CD4-positive, CD25-positive, alpha-beta regulatory T cell (primary cell): ENCODE results near the gene CLCN1. TPM values are rescaled to one million over a fixed set of nuclear protein-coding genes. Genes with fewer than 3 reads are reported as not detected.
A peak's percentile ranks its signal among the peaks of the same experiment; 100 is the strongest.

Experiments
- ATAC-seq, 2 donors: fragments of 150-1000 bp; cut with Tn5 transposase; one replicate each; pipeline ENCODE4 v1.10.0; 2021; ENCODE audit warnings: low read depth in 2 of 2, moderate number of reproducible peaks in 2 of 2, moderate library complexity in 1 of 2
- DNase-seq, 3 donors: peaks; one replicate each; pipeline versions ENCODE4 v3.0.0 to v3.0.0-alpha.2; 2012 to 2022; ENCODE audit warnings: mixed read lengths in 1 of 3
- H3K27ac ChIP-seq: one replicate; pipeline ENCODE4 v1.7.0; 2013; ENCODE audit warnings: mild to moderate bottlenecking, low read length; ENCODE audit not compliant: insufficient read depth, poor library complexity, severe bottlenecking
- H3K27me3 ChIP-seq: one replicate; pipeline ENCODE4 v1.7.0; 2013; ENCODE audit warnings: low read length; ENCODE audit not compliant: control insufficient read depth, insufficient read depth
- H3K36me3 ChIP-seq: one replicate; pipeline ENCODE4 v1.7.0; 2013; ENCODE audit warnings: mild to moderate bottlenecking, low read length, moderate library complexity; ENCODE audit not compliant: control insufficient read depth, insufficient read depth
- H3K4me1 ChIP-seq: 2 replicates; pipeline ENCODE4 v1.7.0; 2013; ENCODE audit warnings: mild to moderate bottlenecking, low read length; ENCODE audit not compliant: insufficient read depth, control insufficient read depth, poor library complexity, severe bottlenecking
- H3K4me3 ChIP-seq: one replicate; pipeline ENCODE4 v1.7.0; 2013; ENCODE audit warnings: low read depth, mild to moderate bottlenecking, low read length, moderate library complexity
- H3K9me3 ChIP-seq, 2 experiments: 1 replicate in 1 of 2; 2 replicates in 1 of 2; pipeline ENCODE4 v1.7.0; 2013; ENCODE audit warnings: low read length in 2 of 2, mild to moderate bottlenecking in 1 of 2, moderate library complexity in 1 of 2; ENCODE audit not compliant: control insufficient read depth in 2 of 2
- H3K27ac Mint-ChIP-seq, 3 donors: one replicate each; pipeline ENCODE4 v1.8.0; 2020 to 2022; ENCODE audit warnings: mild to moderate bottlenecking in 3 of 3, mixed read lengths in 3 of 3, moderate library complexity in 2 of 3
- H3K27me3 Mint-ChIP-seq: one replicate; pipeline ENCODE4 v1.8.0; 2022; ENCODE audit warnings: mild to moderate bottlenecking, mixed read lengths
- H3K36me3 Mint-ChIP-seq: one replicate; pipeline ENCODE4 v1.8.0; 2020; ENCODE audit warnings: mixed read lengths
- H3K4me1 Mint-ChIP-seq, 4 donors: one replicate each; pipeline ENCODE4 v1.8.0; 2020 to 2022; ENCODE audit warnings: mixed read lengths in 4 of 4, mild to moderate bottlenecking in 1 of 4
- H3K4me3 Mint-ChIP-seq, 4 donors: one replicate each; pipeline ENCODE4 v1.8.0; 2020 to 2022; ENCODE audit warnings: mild to moderate bottlenecking in 4 of 4, mixed read lengths in 4 of 4, moderate library complexity in 3 of 4
- H3K9me3 Mint-ChIP-seq, 7 donors: one replicate each; pipeline ENCODE4 v1.8.0; 2020 to 2022; ENCODE audit warnings: mixed read lengths in 7 of 7, mild to moderate bottlenecking in 3 of 7, moderate library complexity in 2 of 7
- polyA plus RNA-seq, 4 donors: library from polyadenylated mRNA; unstranded; fragments of 300-500 nt; fragmentation: Illumina TruSeq; gene quantifications; one replicate each; pipeline ENCODE4 v1.2.3, GENCODE V29; 2021
- total RNA-seq: library from RNA; stranded (reverse); gene quantifications from one replicate; pipeline ENCODE4 v1.2.3, GENCODE V29; 2022

Gene CLCN1
- total and polyA plus RNA-seq, 5 donors from 2014 or later, result 0.05 TPM; not detected in 4

GRCh38 chr7:143281529-143281928 lies 34.4 kb upstream of the CLCN1 start:
- peaks cover 30 to 54% (median 44%) of the 10 kb centered on the region in 4 donors for H3K4me1 Mint-ChIP-seq
- H3K27me3 ChIP-seq, result no peaks in the 10 kb centered on the region
- peak overlapping the region in 2 of 4 donors; percentile 36 to 45 for H3K4me3 Mint-ChIP-seq
- no peaks in the 10 kb centered on the region for H3K36me3 ChIP-seq
- ATAC-seq (no peak), DNase-seq (no peak)
- H3K4me1 ChIP-seq, result peaks cover 27% of the 10 kb centered on the region
- H3K27ac Mint-ChIP-seq, result peak overlapping the region in 2 of 3 donors; percentile 61 to 75
- H3K4me3 ChIP-seq, result no peak overlapping the region
- H3K36me3 Mint-ChIP-seq, result no peaks in the 10 kb centered on the region
- no peaks in the 10 kb centered on the region for H3K27me3 Mint-ChIP-seq
- no peak overlapping the region for H3K27ac ChIP-seq
- H3K9me3 Mint-ChIP-seq, result no peaks in the 10 kb centered on the region
- H3K9me3 ChIP-seq, result no peaks in the 10 kb centered on the region

- H3K36me3 Mint-ChIP-seq, result no peaks in the 10 kb centered on the region
- no peaks in the 10 kb centered on the region for H3K27me3 Mint-ChIP-seq
- no peaks in the 10 kb centered on the region for H3K27me3 ChIP-seq
- no peak overlapping the region for H3K27ac ChIP-seq
- peak overlapping the region in 2 of 4 donors; percentile 36 to 45 for H3K4me3 Mint-ChIP-seq
- H3K4me3 ChIP-seq, result no peak overlapping the region
- ATAC-seq (no peak), DNase-seq (no peak)
- no peak overlapping the region for H3K27ac Mint-ChIP-seq
- no peaks in the 10 kb centered on the region for H3K36me3 ChIP-seq
- no peaks in the 10 kb centered on the region for H3K9me3 Mint-ChIP-seq
- peaks cover 27% of the 10 kb centered on the region for H3K4me1 ChIP-seq
- H3K9me3 ChIP-seq, result no peaks in the 10 kb centered on the region
- H3K4me1 Mint-ChIP-seq, result peaks cover 30 to 59% (median 49%) of the 10 kb centered on the region in 4 donors
Observed at GRCh38 chr7:143282124-143282523, 33.8 kb upstream of the CLCN1 start.

- no peak overlapping the region for H3K27ac ChIP-seq
- H3K4me1 Mint-ChIP-seq, result peaks cover 36 to 69% (median 56%) of the 10 kb centered on the region in 4 donors
- H3K4me1 ChIP-seq, result peaks cover 34% of the 10 kb centered on the region
- H3K9me3 Mint-ChIP-seq, result no peaks in the 10 kb centered on the region
- DNase-seq, result no peak
- peak overlapping the region; percentile 72 to 84 (median 78) for H3K27ac Mint-ChIP-seq
- H3K36me3 Mint-ChIP-seq, result no peaks in the 10 kb centered on the region
- no peaks in the 10 kb centered on the region for H3K36me3 ChIP-seq
- H3K4me3 ChIP-seq, result peak overlapping the region; percentile 11
- no peaks in the 10 kb centered on the region for H3K27me3 Mint-ChIP-seq
- peak overlapping the region in 3 of 4 donors; percentile 16 to 62 (median 45) for H3K4me3 Mint-ChIP-seq
- H3K9me3 ChIP-seq, result no peaks in the 10 kb centered on the region
- ATAC-seq, result no peak
- H3K27me3 ChIP-seq, result no peaks in the 10 kb centered on the region
Observed at GRCh38 chr7:143283381-143283780, 32.5 kb upstream of the CLCN1 start.

- H3K27me3 Mint-ChIP-seq, result no peaks in the 10 kb centered on the region
- H3K4me1 Mint-ChIP-seq, result peaks cover 32 to 68% (median 54%) of the 10 kb centered on the region in 4 donors
- peak within 1 kb of the TSS; percentile 13 to 98 (median 56) for H3K4me3 Mint-ChIP-seq
Observed at GRCh38 chr7:143284591-143285469, 31.1 kb upstream of the CLCN1 start, which contains the start of gene TMEM139. TSS of gene TMEM139 (plus strand) at chr7:143284958. CDS start at chr7:143285958, 1,000 bp downstream.

DNA sequence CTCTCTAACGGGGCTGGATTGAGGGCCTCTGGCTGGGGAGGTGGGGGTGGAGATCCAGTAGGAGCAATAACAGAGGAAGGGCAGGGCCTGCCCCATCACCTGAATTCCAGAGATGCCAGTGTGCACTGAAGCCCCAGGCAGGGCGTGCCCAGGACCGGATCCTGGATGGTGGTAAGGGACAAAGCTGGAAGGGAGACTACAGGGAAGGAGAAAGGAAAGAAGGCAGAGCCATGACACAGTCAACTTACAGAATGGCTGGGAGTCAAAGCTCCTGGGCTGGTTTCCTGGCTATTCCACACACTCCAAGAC lies 30.5 kb upstream of the CLCN1 start:
- Mint-ChIP-seq H3K27me3 (no peaks in the 10 kb centered on the region), H3K4me3 (peak overlapping the region in 2 of 4 donors; percentile 41 to 98), H3K27ac (peak overlapping the region in 2 of 3 donors; percentile 46 to 84), H3K36me3 (peaks cover 4% of the 10 kb centered on the region), H3K9me3 (no peaks in the 10 kb centered on the region), H3K4me1 (peaks cover 27 to 67% (median 53%) of the 10 kb centered on the region in 4 donors)
- no peak overlapping the region for H3K27ac ChIP-seq
- H3K4me3 ChIP-seq, result no peak overlapping the region
- no peak for DNase-seq
- peaks cover under 1% of the 10 kb centered on the region for H3K36me3 ChIP-seq
- no peaks in the 10 kb centered on the region for H3K27me3 ChIP-seq
- H3K9me3 ChIP-seq, result no peaks in the 10 kb centered on the region
- peaks cover 35% of the 10 kb centered on the region for H3K4me1 ChIP-seq
- no peak for ATAC-seq

More at GRCh38 chr7:143284591-143285469, 31.1 kb upstream of the CLCN1 start, which contains the start of gene TMEM139:
- Mint-ChIP-seq H3K36me3 (peaks cover 4% of the 10 kb centered on the region), H3K9me3 (no peaks in the 10 kb centered on the region), H3K27ac (peak within 1 kb of the TSS; percentile 72 to 84 (median 78))
- H3K27ac ChIP-seq, result no peak within 1 kb of the TSS
- peaks cover 35% of the 10 kb centered on the region for H3K4me1 ChIP-seq
- ATAC-seq (no peak), DNase-seq (no peak)
- H3K36me3 ChIP-seq, result no peaks in the 10 kb centered on the region
- no peaks in the 10 kb centered on the region for H3K9me3 ChIP-seq
- H3K4me3 ChIP-seq, result peak within 1 kb of the TSS; percentile 11
- H3K27me3 ChIP-seq, result no peaks in the 10 kb centered on the region

DNA sequence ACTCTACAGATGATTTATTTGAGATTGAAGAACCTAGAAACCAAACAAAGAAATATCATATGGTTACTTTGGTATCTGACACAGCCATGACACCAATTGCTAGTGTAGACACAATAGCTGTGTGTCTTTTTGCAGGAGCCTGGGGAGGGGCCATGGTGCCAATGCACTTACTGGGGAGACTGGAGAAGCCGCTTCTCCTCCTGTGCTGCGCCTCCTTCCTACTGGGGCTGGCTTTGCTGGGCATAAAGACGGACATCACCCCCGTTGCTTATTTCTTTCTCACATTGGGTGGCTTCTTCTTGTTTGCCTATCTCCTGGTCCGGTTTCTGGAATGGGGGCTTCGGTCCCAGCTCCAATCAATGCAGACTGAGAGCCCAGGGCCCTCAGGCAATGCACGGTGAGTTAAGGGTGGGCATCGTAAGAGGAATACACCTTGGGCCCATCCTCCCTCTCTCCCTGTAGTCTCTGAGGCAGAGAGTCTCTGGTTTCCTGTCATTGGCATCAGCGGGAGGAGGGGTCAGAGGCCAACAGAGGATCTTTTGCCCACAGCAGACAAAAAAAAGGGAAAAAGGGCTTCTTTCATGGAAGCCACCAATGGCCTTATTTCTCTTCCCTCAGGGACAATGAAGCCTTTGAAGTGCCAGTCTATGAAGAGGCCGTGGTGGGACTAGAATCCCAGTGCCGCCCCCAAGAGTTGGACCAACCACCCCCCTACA lies 29.9 kb upstream of the CLCN1 start:
- Mint-ChIP-seq H3K36me3 (peaks cover 4% of the 10 kb centered on the region), H3K9me3 (no peaks in the 10 kb centered on the region), H3K27ac (peak overlapping the region; percentile 46 to 84 (median 53)), H3K4me1 (peaks cover 26 to 68% (median 54%) of the 10 kb centered on the region in 4 donors), H3K27me3 (no peaks in the 10 kb centered on the region), H3K4me3 (peak overlapping the region in 2 of 4 donors; percentile 98)
- Histone ChIP-seq H3K4me1 (peaks cover 38% of the 10 kb centered on the region), H3K27ac (no peak overlapping the region), H3K4me3 (no peak overlapping the region), H3K36me3 (peaks cover 5% of the 10 kb centered on the region), H3K27me3 (no peaks in the 10 kb centered on the region), H3K9me3 (no peaks in the 10 kb centered on the region)
- DNase-seq, result no peak
- no peak for ATAC-seq

GRCh38 chr7:143286522-143286890 lies 29.4 kb upstream of the CLCN1 start:
- Mint-ChIP-seq H3K4me1 (peaks cover 31 to 70% (median 57%) of the 10 kb centered on the region in 4 donors), H3K27ac (peak overlapping the region in 2 of 3 donors; percentile 53 to 90), H3K27me3 (no peaks in the 10 kb centered on the region), H3K36me3 (peaks cover 7% of the 10 kb centered on the region), H3K4me3 (peak overlapping the region in 3 of 4 donors; percentile 44 to 98 (median 98)), H3K9me3 (no peaks in the 10 kb centered on the region)
- H3K36me3 ChIP-seq, result peaks cover 10% of the 10 kb centered on the region
- ATAC-seq (no peak), DNase-seq (no peak)
- H3K27ac ChIP-seq, result no peak overlapping the region
- no peaks in the 10 kb centered on the region for H3K27me3 ChIP-seq
- no peak overlapping the region for H3K4me3 ChIP-seq
- H3K4me1 ChIP-seq, result peaks cover 40% of the 10 kb centered on the region
- no peaks in the 10 kb centered on the region for H3K9me3 ChIP-seq
